Measurements from ENCODE around the gene CLIC4. TPM values are rescaled to one million over a fixed set of nuclear protein-coding genes. Genes with fewer than 3 reads are reported as not detected.

The CLIC4 gene
- total and polyA plus RNA-seq, 4 experiments from 2014 or later: 0.62 to 3.8 (median 2.4) TPM

DNA sequence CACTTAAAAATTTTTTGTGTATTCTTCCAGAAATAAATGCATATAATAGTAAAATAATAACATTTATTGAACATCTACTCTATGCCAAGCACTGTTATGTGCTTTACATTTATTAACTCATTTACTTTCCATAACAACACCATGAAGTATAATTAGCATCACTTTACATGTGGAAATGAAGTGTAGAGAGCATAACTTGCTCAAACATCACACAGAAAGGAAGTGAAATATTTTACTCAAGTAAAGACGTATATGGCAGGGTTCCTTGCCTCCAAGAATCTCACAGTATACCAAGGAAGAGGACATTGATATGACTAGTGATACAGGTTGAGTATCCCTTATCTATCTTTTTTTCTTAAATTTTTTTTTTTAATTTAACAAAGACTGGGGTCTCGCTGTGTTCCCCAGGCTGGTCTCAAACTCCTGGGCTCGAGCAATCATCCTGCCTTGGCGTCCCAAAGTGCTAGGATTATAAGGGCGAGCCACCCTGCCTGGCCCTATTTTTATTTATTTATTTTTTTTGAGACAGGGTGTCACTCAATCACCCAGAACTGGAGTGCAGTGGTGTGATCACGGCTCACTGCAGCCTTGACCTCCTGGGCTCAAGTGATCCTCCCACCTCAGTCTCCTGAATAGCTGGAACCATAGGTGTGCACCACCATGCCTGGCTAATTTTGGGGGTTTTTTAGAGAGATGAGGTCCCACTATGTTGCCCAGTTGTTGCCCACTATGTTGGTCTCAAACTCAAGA is 7.7 kb upstream of the CLIC4 start:
- no peak overlapping the region for H3K4me3 ChIP-seq (ENCODE audit: low read length in 2 of 2)
- Mint-ChIP-seq H3K4me1 (peaks cover 0 to 2% (median 0%) of the 10 kb centered on the region in 4 donors), H3K9me3 (no peaks in the 10 kb centered on the region), H3K36me3 (no peaks in the 10 kb centered on the region), H3K27me3 (peaks cover 3 to 9% of the 10 kb centered on the region in 2 donors), H3K4me3 (no peak overlapping the region), H3K27ac (no peak overlapping the region)
- H3K36me3 ChIP-seq (ENCODE audit: insufficient read depth, low read length): no peaks in the 10 kb centered on the region
- ChIA-PET POLR2A (ENCODE audit: partially characterized antibody) (no interaction called here), CTCF (ENCODE audit: partially characterized antibody) (no interaction called here)
- intact Hi-C loops (cut with micrococcal nuclease): no loop called here
- no peak for DNase-seq
- H3K27ac ChIP-seq (ENCODE audit: low read depth, low read length): no peak overlapping the region
- no peaks in the 10 kb centered on the region for H3K9me3 ChIP-seq (ENCODE audit: control insufficient read depth in 1 of 2, low read length in 2 of 2)
- no peaks in the 10 kb centered on the region for H3K27me3 ChIP-seq (ENCODE audit: insufficient read depth, low read length)
- peaks cover 6% of the 10 kb centered on the region for H3K4me1 ChIP-seq (ENCODE audit: insufficient read depth, low read length)

DNA sequence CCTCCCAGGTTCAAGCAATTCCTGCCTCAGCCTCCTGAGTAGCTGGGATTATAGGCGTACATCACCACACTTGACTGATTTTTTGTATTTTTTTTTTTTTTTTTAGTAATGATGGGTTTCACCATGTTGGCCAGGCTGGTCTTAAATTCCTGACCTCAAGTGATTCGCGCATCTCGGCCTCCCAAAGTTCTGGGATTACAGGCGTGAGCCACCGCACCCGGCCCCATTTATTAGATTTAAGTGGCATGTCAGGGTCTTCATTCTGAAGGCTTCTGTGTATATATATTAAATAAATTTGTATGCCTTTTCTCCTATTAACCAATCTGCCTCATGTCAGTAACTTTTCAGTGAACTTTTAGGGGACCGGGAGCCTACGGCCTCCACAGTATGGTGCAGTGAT is 6.0 kb upstream of the CLIC4 start:
- Mint-ChIP-seq H3K27ac (no peak overlapping the region), H3K4me1 (peaks cover 1 to 9% (median 5%) of the 10 kb centered on the region in 4 donors), H3K4me3 (no peak overlapping the region), H3K9me3 (no peaks in the 10 kb centered on the region), H3K27me3 (peaks cover 6 to 9% of the 10 kb centered on the region in 2 donors), H3K36me3 (no peaks in the 10 kb centered on the region)
- Histone ChIP-seq H3K36me3 (ENCODE audit: insufficient read depth, low read length) (no peaks in the 10 kb centered on the region), H3K27ac (ENCODE audit: low read depth, low read length) (no peak overlapping the region), H3K9me3 (ENCODE audit: control insufficient read depth in 1 of 2, low read length in 2 of 2) (no peaks in the 10 kb centered on the region), H3K4me1 (ENCODE audit: insufficient read depth, low read length) (peaks cover 21% of the 10 kb centered on the region), H3K27me3 (ENCODE audit: insufficient read depth, low read length) (no peaks in the 10 kb centered on the region), H3K4me3 (ENCODE audit: low read length in 2 of 2) (no peak overlapping the region)
- intact Hi-C loops (cut with micrococcal nuclease): no loop called here
- ChIA-PET CTCF (ENCODE audit: partially characterized antibody) (interaction anchor here (0.7 to 2.0 kb wide), 2 partner anchors 51 to 55 kb away, joined by 4 to 7 read pairs; no protein-coding TSS in a partner anchor), POLR2A (ENCODE audit: partially characterized antibody) (no interaction called here)
- DNase-seq: no peak

DNA sequence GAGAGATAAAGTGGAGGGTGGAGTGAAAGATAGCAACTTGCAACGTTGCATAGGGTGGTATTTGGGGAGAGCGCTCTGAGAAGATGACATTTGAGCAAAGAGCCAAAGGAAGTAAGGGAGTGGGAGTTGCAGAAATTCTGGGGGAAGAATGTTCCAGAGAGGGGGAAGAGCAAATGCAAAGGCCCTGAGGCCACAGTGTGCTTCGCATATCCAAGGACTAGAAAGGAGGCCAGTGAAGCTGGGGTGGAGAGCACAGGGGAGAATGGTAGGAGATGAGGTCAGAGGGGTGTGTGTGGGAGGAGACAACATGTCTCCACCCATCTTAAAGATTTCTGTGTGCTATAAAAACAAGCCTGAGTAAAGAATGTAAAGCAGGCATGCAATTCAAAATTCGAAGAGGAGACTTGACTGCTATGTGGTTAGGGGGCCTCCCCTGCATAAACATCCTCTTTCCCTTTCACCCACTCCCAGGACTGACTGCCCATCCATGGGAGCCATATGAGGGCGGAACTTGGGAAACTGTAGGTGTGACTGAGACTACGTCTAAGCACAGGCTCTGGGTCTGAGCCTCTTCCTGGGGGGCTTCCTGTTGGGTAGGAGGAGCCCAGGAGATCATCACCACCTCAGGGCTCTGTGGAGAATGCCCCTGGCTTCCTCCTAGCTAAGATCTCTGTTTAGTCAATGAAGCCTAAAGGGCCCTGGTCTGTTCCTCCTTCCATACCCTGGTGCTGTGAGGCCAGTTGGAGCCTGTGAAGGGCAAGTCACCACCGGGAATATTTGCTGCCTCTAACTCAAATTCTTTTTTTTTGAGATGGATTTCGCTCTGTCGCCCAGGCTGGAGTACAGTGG is 2.9 kb upstream of the CLIC4 start:
- H3K4me1 Mint-ChIP-seq: peaks cover 2 to 21% (median 10%) of the 10 kb centered on the region in 4 donors
- no peaks in the 10 kb centered on the region for H3K9me3 Mint-ChIP-seq
- no peaks in the 10 kb centered on the region for H3K27me3 ChIP-seq (ENCODE audit: insufficient read depth, low read length)
- no peak overlapping the region for H3K27ac ChIP-seq (ENCODE audit: low read depth, low read length)
- H3K4me3 ChIP-seq (ENCODE audit: low read length in 2 of 2): no peak overlapping the region
- H3K27me3 Mint-ChIP-seq: peaks cover 6 to 9% of the 10 kb centered on the region in 2 donors
- peaks cover 0 to 2% of the 10 kb centered on the region in 2 donors for H3K36me3 Mint-ChIP-seq
- H3K4me1 ChIP-seq (ENCODE audit: insufficient read depth, low read length): peaks cover 26% of the 10 kb centered on the region
- no peaks in the 10 kb centered on the region for H3K36me3 ChIP-seq (ENCODE audit: insufficient read depth, low read length)
- peak overlapping the region in 2 of 7 donors; percentile 62 to 77 for H3K27ac Mint-ChIP-seq
- ChIA-PET POLR2A (ENCODE audit: partially characterized antibody) (interaction anchor here (1.3 kb wide), 1 partner anchor 327 kb away, joined by 3 read pairs; the partner anchor contains the start of gene NIPAL3), CTCF (ENCODE audit: partially characterized antibody) (interaction anchor here (0.9 kb wide), 1 partner anchor 592 kb away, joined by 3 read pairs; no protein-coding TSS in a partner anchor)
- intact Hi-C loops (cut with micrococcal nuclease): loop anchor here (10.0 kb wide), 2 partner anchors 238 to 692 kb away; partner anchors contain the start of genes MACO1 and RCAN3
- peak overlapping the region in 1 of 8 donors; percentile 1 for H3K4me3 Mint-ChIP-seq
- H3K9me3 ChIP-seq (ENCODE audit: control insufficient read depth in 1 of 2, low read length in 2 of 2): no peaks in the 10 kb centered on the region
- no peak for DNase-seq

DNA sequence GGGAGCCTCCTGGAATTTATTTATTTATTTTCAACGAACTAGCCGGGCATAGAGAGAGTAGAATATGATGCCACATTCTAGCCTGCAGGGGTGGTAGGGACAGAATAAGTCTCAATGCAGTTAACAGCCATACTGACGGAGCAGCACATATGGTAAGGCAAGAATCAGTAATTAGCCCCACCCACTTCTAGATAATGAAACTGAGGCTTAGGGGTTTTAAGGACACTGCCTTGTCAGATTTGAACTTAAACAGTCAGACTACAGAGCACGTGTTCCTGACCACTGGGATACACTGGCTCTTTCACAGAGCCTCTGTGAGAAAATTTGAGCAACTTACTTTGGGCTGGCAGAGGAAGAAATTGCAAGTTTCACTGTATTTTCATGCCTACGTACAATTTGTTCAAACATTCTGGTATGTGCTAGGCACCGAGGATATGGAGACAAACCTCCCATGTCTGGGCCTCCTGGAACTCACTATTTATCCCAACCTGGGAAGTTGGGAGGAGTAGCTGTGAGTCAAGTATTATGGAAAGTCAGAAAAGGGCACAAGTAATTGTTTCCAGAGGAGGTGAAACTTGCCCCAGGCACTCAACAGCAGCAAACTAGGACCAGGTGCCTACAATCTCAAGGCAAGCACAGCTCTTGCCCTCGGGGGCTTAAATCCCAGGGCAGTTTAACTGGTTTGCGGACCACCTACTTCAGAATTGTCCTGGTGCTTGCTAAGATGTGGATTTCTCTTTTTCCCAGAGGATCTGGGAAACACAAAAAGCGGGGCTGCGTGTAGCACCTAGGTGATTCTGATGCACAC is 1.6 kb upstream of the CLIC4 start:
- H3K27me3 ChIP-seq (ENCODE audit: insufficient read depth, low read length): no peaks in the 10 kb centered on the region
- no peak overlapping the region for H3K4me3 ChIP-seq (ENCODE audit: low read length in 2 of 2)
- intact Hi-C loops (cut with micrococcal nuclease): loop anchor here (2.0 to 10.0 kb wide), 3 partner anchors 87 to 691 kb away; partner anchors contain the start of genes MACO1 and RCAN3
- no peaks in the 10 kb centered on the region for H3K36me3 ChIP-seq (ENCODE audit: insufficient read depth, low read length)
- no peaks in the 10 kb centered on the region for H3K9me3 ChIP-seq (ENCODE audit: control insufficient read depth in 1 of 2, low read length in 2 of 2)
- ChIA-PET CTCF (ENCODE audit: partially characterized antibody) (interaction anchor here (1.1 to 3.5 kb wide), 2 partner anchors 11 to 55 kb away, joined by 3 to 26 read pairs; no protein-coding TSS in a partner anchor), POLR2A (ENCODE audit: partially characterized antibody) (no interaction called here)
- peaks cover 2 to 21% (median 11%) of the 10 kb centered on the region in 4 donors for H3K4me1 Mint-ChIP-seq
- peak overlapping the region in 5 of 7 donors; percentile 44 to 78 (median 70) for H3K27ac Mint-ChIP-seq
- H3K9me3 Mint-ChIP-seq: no peaks in the 10 kb centered on the region
- H3K27ac ChIP-seq (ENCODE audit: low read depth, low read length): no peak overlapping the region
- no peak for DNase-seq
- peaks cover 0 to 2% of the 10 kb centered on the region in 2 donors for H3K36me3 Mint-ChIP-seq
- peaks cover 26% of the 10 kb centered on the region for H3K4me1 ChIP-seq (ENCODE audit: insufficient read depth, low read length)
- H3K27me3 Mint-ChIP-seq: peaks cover 6 to 9% of the 10 kb centered on the region in 2 donors
- peak overlapping the region; percentile 51 to 71 (median 60) for H3K4me3 Mint-ChIP-seq

DNA sequence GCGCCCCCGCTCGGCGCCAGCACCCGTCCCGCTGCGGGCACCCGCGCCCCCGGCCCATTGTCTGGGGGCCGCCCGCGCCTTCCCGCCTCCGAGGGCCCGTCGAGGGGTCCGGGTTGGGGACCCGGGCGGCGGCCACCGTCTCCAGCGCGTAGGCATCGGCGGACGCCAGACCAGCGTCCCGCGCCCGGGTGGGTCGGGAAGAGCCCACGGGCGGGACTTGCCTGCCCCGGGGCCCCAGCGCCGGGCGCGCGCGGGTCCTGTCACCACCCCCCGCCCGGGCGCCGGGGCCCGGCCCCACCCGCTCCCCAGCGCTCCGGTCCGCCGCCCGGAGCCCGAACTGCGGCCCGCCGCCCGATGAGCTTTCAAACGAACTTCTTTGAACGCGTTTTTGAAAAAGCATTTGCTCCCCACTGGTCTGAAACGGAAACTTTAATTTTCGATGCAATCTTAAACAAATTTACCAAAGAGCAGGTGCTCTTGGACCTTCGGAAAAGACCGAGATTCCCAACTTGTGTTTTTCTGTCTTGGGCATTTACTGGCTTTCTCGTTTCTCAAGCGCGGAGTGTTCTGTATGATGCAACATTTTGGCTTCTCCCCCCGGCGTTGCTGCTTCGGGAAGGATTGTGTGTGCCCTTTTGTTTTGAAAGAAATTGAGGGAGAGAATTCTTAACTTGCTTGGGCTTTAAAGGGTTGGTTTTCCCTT is 615 bp downstream of the CLIC4 start:
- Histone ChIP-seq H3K27ac (ENCODE audit: low read depth, low read length) (peak overlapping the region; percentile 55), H3K36me3 (ENCODE audit: insufficient read depth, low read length) (no peaks in the 10 kb centered on the region), H3K9me3 (ENCODE audit: control insufficient read depth in 1 of 2, low read length in 2 of 2) (no peaks in the 10 kb centered on the region), H3K27me3 (ENCODE audit: insufficient read depth, low read length) (no peaks in the 10 kb centered on the region), H3K4me1 (ENCODE audit: insufficient read depth, low read length) (peaks cover 26% of the 10 kb centered on the region), H3K4me3 (ENCODE audit: low read length in 2 of 2) (peak overlapping the region in 1 of 2 donors; percentile 58)
- Mint-ChIP-seq H3K27me3 (peaks cover 6 to 9% of the 10 kb centered on the region in 2 donors), H3K36me3 (peaks cover 0 to 2% of the 10 kb centered on the region in 2 donors), H3K9me3 (no peaks in the 10 kb centered on the region), H3K27ac (peak overlapping the region; percentile 0 to 81 (median 30)), H3K4me1 (peaks cover 2 to 21% (median 11%) of the 10 kb centered on the region in 4 donors), H3K4me3 (peak overlapping the region; percentile 81 to 92 (median 83))
- ChIA-PET CTCF (ENCODE audit: partially characterized antibody) (interaction anchor here (1.0 to 3.5 kb wide), 4 partner anchors 10 to 86 kb away, joined by 3 to 26 read pairs (median 4); no protein-coding TSS in a partner anchor), POLR2A (ENCODE audit: partially characterized antibody) (interaction anchor here (1.0 to 1.9 kb wide), 6 partner anchors 8 to 183 kb away, joined by 3 to 7 read pairs (median 4); partner anchors contain the start of gene SRRM1)
- intact Hi-C loops (cut with micrococcal nuclease): loop anchor here (1.0 to 10.0 kb wide), 5 partner anchors 85 to 787 kb away; partner anchors contain the start of genes MACO1, PNRC2, RCAN3 and SRRM1
- peak in 2 of 5 donors; percentile 6 to 12 for DNase-seq

All from CD4-positive, alpha-beta memory T cell (primary cell).